ENCODE data around the gene KCTD8. TPM values are rescaled to one million over a fixed set of nuclear protein-coding genes. Genes with fewer than 3 reads are reported as not detected.

KCTD8 gene
- total RNA-seq, 1 experiment from 2014 or later = 1.1 TPM

DNA sequence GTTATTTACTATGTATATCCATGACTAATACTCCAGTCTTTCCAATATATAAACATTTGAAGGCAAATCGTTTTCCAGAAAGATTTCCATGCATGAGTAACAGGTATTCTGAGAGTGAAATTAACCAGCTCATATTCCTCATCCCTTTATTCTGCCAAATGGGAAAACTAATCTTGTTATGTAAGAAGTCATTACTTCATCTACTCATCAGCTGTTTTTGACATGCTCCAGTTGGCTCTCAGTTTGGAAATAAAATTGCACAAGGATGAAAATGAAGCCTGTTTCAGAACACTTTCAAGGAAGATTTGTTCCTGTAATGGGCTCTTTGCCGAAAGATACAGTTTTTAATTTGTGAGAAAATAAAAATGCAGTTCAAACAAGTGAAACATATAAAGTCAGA, 121.9 kb downstream of the KCTD8 start:
- H3K9me3 ChIP-seq (ENCODE audit: control insufficient read depth, low read depth, low read length) = no peaks in the 10 kb centered on the region
- peaks cover 3% of the 10 kb centered on the region; the same call in 1 of the 2 replicates for H3K4me1 ChIP-seq (ENCODE audit: insufficient read depth, low read length)
- H2BK20ac ChIP-seq (ENCODE audit: low read depth, low read length, poor library complexity, severe bottlenecking) = no peak overlapping the region
- no peaks in the 10 kb centered on the region for H3K27me3 ChIP-seq (ENCODE audit: insufficient read depth, low read length)
- no peaks in the 10 kb centered on the region for H3K23me2 ChIP-seq (ENCODE audit: insufficient read length, low read depth, low read length, poor library complexity, severe bottlenecking)
- H3K36me3 Mint-ChIP-seq (ENCODE audit: insufficient read depth in 1 of 3, low read depth in 3 of 3) = no peaks in the 10 kb centered on the region
- H3K79me1 ChIP-seq (ENCODE audit: insufficient read depth, low read depth, low read length, poor library complexity, severe bottlenecking) = no peaks in the 10 kb centered on the region
- no peak overlapping the region for H2BK12ac ChIP-seq (ENCODE audit: insufficient read length, low read depth, low read length)
- H3K9me3 Mint-ChIP-seq = no peaks in the 10 kb centered on the region
- no peak overlapping the region for H3K14ac ChIP-seq (ENCODE audit: insufficient read depth, low read length)
- H3K18ac ChIP-seq (ENCODE audit: insufficient read length, low read depth, low read length) = no peak overlapping the region
- DNase-seq = no peak
- no peak overlapping the region for H2BK15ac ChIP-seq (ENCODE audit: low read depth, low read length)
- H2BK120ac ChIP-seq (ENCODE audit: low read depth, low read length, poor library complexity, severe bottlenecking) = no peak overlapping the region
- H4K8ac ChIP-seq (replicated peaks; ENCODE audit: insufficient read length, low read depth, low read length) = no peak overlapping the region
- no peak overlapping the region for H2BK5ac ChIP-seq (ENCODE audit: insufficient read length, low read length)
- no CpG with 5 or more reads among the region's 2 CpGs for WGBS (ENCODE audit: extremely low coverage, insufficient read length, low lambda C conversion rate)
- H3K9ac ChIP-seq (ENCODE audit: extremely low read depth, insufficient read length, low read length) = no peak overlapping the region
- H3T11ph ChIP-seq (ENCODE audit: low read length) = no peak overlapping the region
- no peak overlapping the region for H3K27ac Mint-ChIP-seq
- no peak overlapping the region for H3K27ac ChIP-seq (ENCODE audit: insufficient read length, low read depth, low read length)
- H4K91ac ChIP-seq (ENCODE audit: insufficient read length, low read depth, low read length) = no peak overlapping the region
- no peak overlapping the region for H2AK5ac ChIP-seq (ENCODE audit: insufficient read length, low read length)
- H3K4ac ChIP-seq (ENCODE audit: low read depth, low read length) = no peak overlapping the region
- H4K5ac ChIP-seq (ENCODE audit: insufficient read length, low read depth, low read length) = no peak overlapping the region
- H3K4me2 ChIP-seq (ENCODE audit: insufficient read depth, insufficient read length, low read length) = no peak overlapping the region
- H3K79me2 ChIP-seq (ENCODE audit: insufficient read depth, low read length) = no peaks in the 10 kb centered on the region
- H3K4me1 Mint-ChIP-seq = peaks cover 13 to 14% of the 10 kb centered on the region in 2 experiments
- no peak overlapping the region for H3K4me3 Mint-ChIP-seq
- H4K20me1 ChIP-seq (ENCODE audit: control insufficient read depth, insufficient read depth, insufficient read length) = no peaks in the 10 kb centered on the region
- TF ChIP-seq, protein P1, sequence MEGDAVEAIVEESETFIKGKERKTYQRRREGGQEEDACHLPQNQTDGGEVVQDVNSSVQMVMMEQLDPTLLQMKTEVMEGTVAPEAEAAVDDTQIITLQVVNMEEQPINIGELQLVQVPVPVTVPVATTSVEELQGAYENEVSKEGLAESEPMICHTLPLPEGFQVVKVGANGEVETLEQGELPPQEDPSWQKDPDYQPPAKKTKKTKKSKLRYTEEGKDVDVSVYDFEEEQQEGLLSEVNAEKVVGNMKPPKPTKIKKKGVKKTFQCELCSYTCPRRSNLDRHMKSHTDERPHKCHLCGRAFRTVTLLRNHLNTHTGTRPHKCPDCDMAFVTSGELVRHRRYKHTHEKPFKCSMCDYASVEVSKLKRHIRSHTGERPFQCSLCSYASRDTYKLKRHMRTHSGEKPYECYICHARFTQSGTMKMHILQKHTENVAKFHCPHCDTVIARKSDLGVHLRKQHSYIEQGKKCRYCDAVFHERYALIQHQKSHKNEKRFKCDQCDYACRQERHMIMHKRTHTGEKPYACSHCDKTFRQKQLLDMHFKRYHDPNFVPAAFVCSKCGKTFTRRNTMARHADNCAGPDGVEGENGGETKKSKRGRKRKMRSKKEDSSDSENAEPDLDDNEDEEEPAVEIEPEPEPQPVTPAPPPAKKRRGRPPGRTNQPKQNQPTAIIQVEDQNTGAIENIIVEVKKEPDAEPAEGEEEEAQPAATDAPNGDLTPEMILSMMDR (conservative IDR thresholded peaks at IDR 0.05) = no peak
- no peak overlapping the region for H2AFZ ChIP-seq (ENCODE audit: low read length)
- H3K27me3 Mint-ChIP-seq (ENCODE audit: low read depth) = no peaks in the 10 kb centered on the region
- H3K23ac ChIP-seq (ENCODE audit: insufficient read length, low read depth, low read length) = no peak overlapping the region
- no peak overlapping the region for H3K56ac ChIP-seq (ENCODE audit: insufficient read length, low read depth, low read length)

Measured in H9 (cell line).